HG02938 (cell line): ENCODE results near the gene EML4.
"Not testable (repeated sequence)": the region's sequence is repeated elsewhere in the genome, so short reads cannot be mapped to it uniquely, and the experiment has no call there.

ENCODE experiments used
- ATAC-seq: cut with Tn5 transposase; IDR thresholded peaks from one replicate; pipeline ENCODE4 v1.9.1; 2021; ENCODE audit warnings: mild to moderate bottlenecking, moderate library complexity; ENCODE audit not compliant: unreplicated experiment

The EML4 gene

DNA sequence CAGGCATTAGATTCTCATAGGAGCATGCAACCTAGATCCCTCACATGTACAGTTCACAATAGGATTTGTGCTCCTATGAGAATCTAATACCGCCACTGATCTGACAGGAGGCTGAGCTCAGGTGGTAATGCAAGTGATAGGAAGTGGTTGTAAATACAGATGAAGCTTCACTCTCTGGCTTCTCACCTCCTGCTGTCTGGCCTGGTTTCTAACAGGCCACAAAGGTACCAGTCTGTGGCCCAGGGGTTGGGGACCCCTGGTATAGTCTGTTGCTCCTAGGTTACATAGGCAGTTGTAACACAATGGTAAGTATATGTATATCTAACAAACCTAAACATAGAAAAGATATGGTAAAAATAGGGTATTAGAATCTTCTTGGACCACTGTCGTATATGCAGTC lies 81.8 kb downstream of the EML4 start:
- no peak for ATAC-seq

GRCh38 chr2:42252464-42252863 lies 83.3 kb downstream of the EML4 start:
- no peak for ATAC-seq

GRCh38 chr2:42254186-42254895 lies 85.2 kb downstream of the EML4 start:
- ATAC-seq: no peak

DNA sequence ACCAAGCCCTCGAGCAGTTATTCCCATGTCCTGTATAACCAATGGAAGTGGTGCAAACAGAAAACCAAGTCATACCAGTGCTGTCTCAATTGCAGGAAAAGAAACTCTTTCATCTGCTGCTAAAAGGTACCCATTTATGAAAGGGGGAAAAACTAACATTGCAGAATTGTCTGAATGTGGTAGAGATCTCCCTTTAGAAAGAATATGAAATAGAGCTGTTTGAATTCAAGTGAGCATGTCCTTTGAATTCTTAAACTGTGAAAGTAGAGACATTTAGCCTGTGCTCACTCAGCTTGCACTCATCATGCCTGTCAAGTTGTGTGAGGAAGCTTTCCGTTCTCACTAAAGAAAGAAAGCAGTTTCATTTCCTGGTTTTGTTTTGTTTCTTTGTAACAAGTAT lies 87.4 kb downstream of the EML4 start:
- ATAC-seq: peak; percentile 77

DNA sequence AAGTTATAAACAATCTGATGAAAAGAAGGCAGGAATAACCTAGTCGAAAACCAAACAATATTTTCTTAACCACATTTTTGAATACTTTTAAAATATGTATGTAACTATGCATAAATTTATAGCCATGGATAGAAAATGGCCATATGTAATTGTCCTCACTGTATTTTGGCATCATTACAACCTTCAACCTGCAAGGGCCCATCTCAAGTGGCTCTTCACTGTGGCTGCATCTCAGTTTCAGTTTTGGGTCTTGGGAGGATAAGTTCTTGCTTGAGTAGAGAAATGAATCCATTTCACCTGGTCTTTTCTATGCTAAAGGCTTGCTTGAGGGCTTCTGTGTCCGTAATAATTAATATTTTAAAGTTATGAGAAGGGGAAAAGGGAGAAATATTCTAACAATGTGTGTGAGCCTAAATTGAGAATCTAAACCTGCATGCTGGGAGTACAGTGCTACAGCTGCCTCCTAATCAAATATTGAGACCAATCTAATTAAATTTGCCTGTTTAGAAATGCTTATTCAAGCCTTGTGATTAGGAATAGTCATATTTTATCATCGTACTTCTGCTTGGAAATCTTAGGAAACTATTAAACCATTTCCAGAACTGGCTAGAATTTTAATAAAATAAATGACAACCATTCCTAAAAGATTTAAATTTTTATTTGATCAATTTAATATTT lies 92.5 kb downstream of the EML4 start:
- no peak for ATAC-seq

DNA sequence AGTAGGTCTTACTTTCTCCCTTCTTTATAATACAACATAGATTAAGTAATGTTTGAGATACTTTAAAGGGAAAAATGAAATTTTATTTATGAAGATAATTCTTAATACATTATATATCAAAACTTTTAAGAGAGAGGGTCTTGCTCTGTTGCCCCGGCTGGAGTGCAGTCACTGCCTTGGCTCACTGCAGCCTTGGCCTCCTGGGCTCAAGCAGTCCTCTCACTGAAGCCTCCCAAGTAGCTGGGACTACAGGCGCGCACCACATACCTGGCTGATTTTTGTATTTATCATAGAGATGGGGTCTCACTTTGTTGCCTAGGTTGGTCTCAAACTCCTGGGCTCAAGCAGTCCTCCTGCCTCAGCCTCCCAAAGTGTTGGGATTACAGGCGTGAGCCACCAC lies 97.1 kb downstream of the EML4 start:
- no peak for ATAC-seq

DNA sequence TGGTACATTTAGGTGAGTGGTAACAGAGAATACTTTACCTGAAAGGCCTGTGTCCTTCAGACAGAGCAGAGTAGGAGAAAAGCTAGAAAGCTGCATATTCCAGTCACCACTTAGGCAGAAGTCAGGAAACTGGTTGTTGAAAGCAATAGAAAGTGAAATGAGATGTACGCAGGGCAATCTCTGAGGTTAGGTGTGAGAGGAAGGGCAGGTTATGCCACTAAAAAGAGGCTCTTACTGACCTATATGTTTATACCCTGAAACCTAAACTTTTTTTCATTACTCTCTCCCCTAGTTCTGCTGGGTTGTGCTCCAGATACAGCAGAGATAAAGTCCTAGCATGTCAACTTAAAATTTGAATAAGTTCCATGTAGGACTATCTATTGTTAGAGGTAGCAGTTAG lies 98.4 kb downstream of the EML4 start:
- ATAC-seq: no peak

GRCh38 chr2:42268528-42269151 lies 99.5 kb downstream of the EML4 start:
- no peak for ATAC-seq

DNA sequence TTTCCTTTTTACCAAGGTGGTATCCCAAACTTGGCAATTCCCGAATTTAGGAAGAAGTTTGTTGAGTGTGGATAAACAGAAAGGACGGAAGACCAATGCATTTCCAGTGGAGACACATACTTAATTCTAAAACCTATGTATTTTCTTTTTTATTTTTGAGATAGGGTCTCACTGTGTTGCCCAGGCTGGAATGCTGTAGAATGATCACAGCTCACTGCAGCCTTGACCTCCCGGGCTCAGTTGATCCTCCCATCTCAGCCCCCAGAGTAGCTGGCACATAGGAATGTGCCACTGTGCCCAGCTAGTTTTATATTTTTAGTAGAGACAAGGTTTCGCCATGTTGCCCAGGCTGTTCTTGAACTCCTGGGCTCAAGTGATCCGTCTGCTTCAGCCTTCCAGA lies 101.6 kb downstream of the EML4 start:
- no peak for ATAC-seq

GRCh38 chr2:42271246-42271645 lies 102.1 kb downstream of the EML4 start:
- not testable (repeated sequence) for ATAC-seq

DNA sequence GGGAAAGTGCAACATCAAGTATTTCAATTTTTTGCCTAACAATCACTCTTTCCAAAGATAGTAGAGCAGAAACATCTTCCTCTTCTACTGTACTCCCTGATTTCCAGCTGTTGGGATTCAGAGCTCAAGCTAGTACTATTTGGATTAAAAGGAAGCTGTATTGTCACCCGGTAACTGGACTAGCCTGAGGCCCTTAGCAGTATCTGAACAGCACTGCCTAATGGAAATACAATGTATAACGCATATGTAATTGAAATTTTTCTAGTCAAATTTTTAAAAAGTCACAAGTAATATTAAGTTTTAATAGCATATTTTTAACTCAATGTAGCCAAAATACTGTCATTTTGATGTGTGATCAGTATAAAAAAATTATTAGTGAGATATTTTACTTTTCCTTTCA lies 105.7 kb downstream of the EML4 start:
- no peak for ATAC-seq

- no peak for ATAC-seq
These were observed 112.4 kb downstream of the EML4 start for GRCh38 chr2:42281416-42282081.

- ATAC-seq: no peak
These were observed 114.9 kb downstream of the EML4 start for GRCh38 chr2:42284019-42284418.

DNA sequence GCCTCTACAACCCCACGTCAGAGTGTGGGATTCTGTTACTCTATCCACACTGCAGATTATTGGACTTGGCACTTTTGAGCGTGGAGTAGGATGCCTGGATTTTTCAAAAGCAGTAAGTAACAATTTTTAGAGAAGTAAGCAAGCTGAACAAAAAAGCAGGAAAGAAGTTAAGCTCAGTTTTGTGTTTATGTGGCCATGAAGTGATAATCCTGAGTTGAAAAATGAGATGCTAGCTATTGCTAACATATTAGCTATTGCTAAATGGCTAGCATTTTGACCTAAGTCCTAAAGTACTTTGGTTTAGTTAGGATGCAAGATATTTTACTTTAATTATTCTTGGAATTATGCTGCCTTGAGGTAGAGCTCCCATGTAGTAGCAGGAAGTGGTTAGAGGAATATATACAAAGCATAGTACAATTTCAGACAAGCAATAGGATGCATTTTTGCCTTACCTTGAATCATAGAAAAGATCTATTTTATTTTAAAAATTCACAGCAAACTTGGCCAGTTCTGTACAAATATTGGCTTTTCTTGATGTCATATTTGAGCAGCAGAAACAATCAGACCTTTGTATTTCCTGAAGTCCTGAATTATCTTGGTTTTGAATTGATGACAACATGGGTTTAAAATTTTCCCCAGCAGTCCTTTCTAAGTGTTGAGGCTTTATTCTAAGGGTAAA lies 117.3 kb downstream of the EML4 start:
- ATAC-seq: no peak

- no peak for ATAC-seq
These were observed 119.7 kb downstream of the EML4 start for GRCh38 chr2:42288811-42289210.

- no peak for ATAC-seq
These were observed 120.1 kb downstream of the EML4 start for GRCh38 chr2:42289222-42289621.

GRCh38 chr2:42290005-42290404 lies 120.9 kb downstream of the EML4 start:
- no peak for ATAC-seq

DNA sequence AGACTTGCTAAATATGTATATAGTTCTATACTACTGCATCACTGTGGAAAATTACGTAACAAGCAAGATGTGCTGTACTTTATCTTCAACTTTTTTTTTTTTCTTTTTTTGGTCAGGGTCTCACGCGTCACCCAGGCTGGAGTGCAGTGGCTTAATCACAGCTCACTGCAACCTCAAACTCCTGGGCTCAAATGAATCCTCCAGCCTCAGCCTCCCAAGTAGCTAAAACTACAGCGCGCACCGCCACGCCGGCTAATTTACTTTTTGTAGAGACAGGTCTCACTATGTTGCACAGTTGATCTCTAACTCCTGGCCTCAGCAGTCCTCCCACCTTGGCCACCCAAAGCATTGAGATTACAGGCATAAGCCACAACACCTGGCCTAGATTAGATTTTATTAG lies 123.9 kb downstream of the EML4 start:
- no peak for ATAC-seq

DNA sequence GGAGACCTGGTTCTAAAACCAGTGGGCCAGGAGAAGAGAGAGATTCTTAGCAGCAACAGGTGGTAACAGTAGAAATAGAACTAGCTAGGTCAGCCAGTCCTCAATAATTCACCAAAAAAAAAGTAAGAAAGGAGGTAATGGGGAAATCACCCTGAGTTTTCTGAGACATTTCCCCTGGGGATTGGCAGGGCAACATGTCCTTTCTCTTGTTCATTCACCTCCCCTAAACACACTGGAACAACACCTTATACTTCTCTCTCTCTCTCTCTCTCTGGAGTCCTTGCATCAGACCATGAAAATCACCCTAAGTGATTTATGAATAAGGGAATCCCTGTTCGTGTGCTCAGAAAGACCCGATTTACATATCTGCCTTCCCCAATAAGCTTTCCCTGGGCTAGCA lies 127.1 kb downstream of the EML4 start:
- no peak for ATAC-seq

- ATAC-seq: no peak
These were observed 128.3 kb downstream of the EML4 start for GRCh38 chr2:42297322-42297936.

DNA sequence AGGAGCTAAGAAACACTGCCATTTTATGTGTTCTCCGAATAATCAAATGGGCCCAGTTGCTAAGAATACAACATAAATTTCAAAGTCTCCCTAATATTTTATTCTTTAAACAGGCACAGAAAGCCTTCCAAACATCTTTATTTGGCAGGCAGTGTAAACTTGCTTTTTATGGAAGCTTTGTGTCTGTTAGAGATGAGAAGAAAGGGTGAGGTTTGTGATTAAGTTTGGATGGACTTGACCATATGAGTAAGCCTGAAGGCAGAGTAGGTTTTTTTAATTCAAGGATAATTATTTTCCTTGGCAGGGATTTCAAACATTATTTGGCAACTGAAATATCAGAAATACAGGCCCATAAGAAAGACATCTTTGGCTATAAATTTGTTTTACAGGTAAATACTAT lies 129.0 kb downstream of the EML4 start:
- ATAC-seq: no peak
